ENCODE measurements around the gene AP2A2. TPM values are rescaled to one million over a fixed set of nuclear protein-coding genes. Genes with fewer than 3 reads are reported as not detected.

The AP2A2 gene
- total RNA-seq, 2 experiments from 2014 or later: 60.1 to 66.7 TPM

GRCh38 chr11:905952-906351 is 19.7 kb upstream of the AP2A2 start:
- H3K27ac Mint-ChIP-seq: no peak overlapping the region
- no peaks in the 10 kb centered on the region for H3K27me3 Mint-ChIP-seq
- H3K4me3 Mint-ChIP-seq: no peak overlapping the region
- ChIA-PET POLR2A (no interaction called here), CTCF (interaction anchor here (1.0 to 1.3 kb wide), 2 partner anchors 19 to 110 kb away, joined by 3 read pairs; no protein-coding TSS in a partner anchor)
- H3K9me3 Mint-ChIP-seq: no peaks in the 10 kb centered on the region
- H3K36me3 Mint-ChIP-seq (ENCODE audit: low read depth): peaks cover 12% of the 10 kb centered on the region
- H3K4me1 Mint-ChIP-seq: peaks cover 19% of the 10 kb centered on the region
- DNase-seq: no peak

DNA sequence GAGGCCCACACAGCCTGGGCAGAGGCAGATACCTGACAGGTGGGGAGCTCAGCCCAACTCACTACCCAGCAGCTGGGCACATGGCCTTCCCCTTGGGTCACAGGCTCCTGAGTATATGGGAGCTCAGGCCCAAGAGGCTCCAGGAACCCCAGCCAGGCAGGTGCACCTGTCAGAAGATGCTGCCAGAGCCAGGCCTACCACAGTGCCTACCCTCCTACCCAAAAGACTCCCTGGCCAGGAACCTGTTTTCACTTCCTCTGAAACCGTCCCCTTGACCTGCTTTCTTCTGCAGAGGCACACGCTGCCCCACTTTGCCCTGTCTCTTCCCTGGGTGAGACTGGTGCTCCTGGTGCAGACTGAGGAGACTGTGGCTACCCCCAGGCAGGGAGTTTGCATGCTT is 18.0 kb upstream of the AP2A2 start:
- no peak overlapping the region for H3K27ac Mint-ChIP-seq
- POLR2A ChIA-PET: no interaction called here
- CTCF ChIA-PET: interaction anchor here (0.6 kb wide), 1 partner anchor 14 kb away, joined by 6 read pairs; no protein-coding TSS in a partner anchor
- DNase-seq: no peak
- H3K4me1 Mint-ChIP-seq: peaks cover 24% of the 10 kb centered on the region
- H3K36me3 Mint-ChIP-seq (ENCODE audit: low read depth): peaks cover 7% of the 10 kb centered on the region
- H3K27me3 Mint-ChIP-seq: no peaks in the 10 kb centered on the region
- no peak overlapping the region for H3K4me3 Mint-ChIP-seq
- no peaks in the 10 kb centered on the region for H3K9me3 Mint-ChIP-seq

DNA sequence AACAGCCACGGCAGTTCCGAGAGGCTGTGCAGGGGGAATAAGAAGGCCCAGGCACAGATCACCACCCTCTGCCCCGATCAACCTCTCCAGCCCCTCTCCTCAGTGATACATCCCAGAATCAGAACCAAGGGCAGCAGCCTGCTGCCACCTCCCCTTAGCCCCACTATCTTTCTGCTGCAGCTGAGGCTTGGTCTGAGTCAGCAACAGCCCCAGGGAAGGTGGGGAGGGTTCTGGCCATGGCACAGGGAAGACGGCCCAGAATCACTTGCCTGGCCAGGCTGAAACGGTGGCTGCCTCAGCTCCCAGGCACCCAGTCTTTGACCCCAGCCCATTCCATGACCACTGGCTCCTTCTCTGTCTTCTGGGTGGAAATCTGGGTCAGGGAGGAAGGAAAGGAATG is 17.4 kb upstream of the AP2A2 start:
- Mint-ChIP-seq H3K36me3 (ENCODE audit: low read depth) (peaks cover 7% of the 10 kb centered on the region), H3K9me3 (no peaks in the 10 kb centered on the region)

GRCh38 chr11:909406-909805 is 16.3 kb upstream of the AP2A2 start:
- H3K27me3 Mint-ChIP-seq: no peaks in the 10 kb centered on the region
- ChIA-PET CTCF (interaction anchor here (0.6 to 3.0 kb wide), 2 partner anchors 15 to 141 kb away, joined by 3 to 13 read pairs; no protein-coding TSS in a partner anchor), POLR2A (no interaction called here)
- no peaks in the 10 kb centered on the region for H3K36me3 Mint-ChIP-seq (ENCODE audit: low read depth)
- DNase-seq: no peak
- peak overlapping the region; percentile 41 for H3K27ac Mint-ChIP-seq
- H3K9me3 Mint-ChIP-seq: no peaks in the 10 kb centered on the region
- peaks cover 24% of the 10 kb centered on the region for H3K4me1 Mint-ChIP-seq
- peak overlapping the region; percentile 88 for H3K4me3 Mint-ChIP-seq

More for the DNA sequence above, 17.4 kb upstream of the AP2A2 start:
- H3K4me3 Mint-ChIP-seq: no peak overlapping the region
- POLR2A ChIA-PET: no interaction called here
- CTCF ChIA-PET: no interaction called here
- peaks cover 24% of the 10 kb centered on the region for H3K4me1 Mint-ChIP-seq
- no peak overlapping the region for H3K27ac Mint-ChIP-seq
- DNase-seq: no peak
- H3K27me3 Mint-ChIP-seq: no peaks in the 10 kb centered on the region

DNA sequence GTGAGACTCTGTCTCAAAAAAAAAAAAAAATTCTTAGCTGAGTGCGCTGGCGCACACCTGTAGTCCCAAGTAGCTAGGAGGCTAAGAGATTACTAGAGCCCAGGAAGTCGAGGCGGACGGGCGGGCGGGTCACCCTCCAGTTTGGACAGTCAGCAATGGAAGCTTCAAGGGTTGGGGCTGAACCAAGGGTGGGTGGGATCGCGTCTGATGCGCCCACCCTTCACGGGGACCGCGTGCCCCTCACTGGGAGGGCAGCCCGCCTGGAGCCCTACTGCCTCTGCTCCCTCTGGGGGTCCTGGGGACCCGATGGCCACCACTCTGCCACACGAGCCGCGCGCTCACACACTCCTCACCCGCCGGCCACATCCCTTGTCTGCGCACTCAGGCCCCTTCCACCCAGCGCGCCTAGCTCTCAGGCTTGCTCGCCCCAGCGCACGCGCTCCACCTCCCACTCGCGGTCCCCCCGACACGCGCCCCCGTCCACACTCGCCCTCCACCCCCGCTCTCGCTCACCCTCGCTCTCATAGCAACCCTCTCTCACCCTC is 15.6 kb upstream of the AP2A2 start:
- Mint-ChIP-seq H3K9me3 (no peaks in the 10 kb centered on the region), H3K27me3 (no peaks in the 10 kb centered on the region), H3K4me3 (peak overlapping the region; percentile 88), H3K36me3 (ENCODE audit: low read depth) (no peaks in the 10 kb centered on the region), H3K4me1 (peaks cover 24% of the 10 kb centered on the region), H3K27ac (peak overlapping the region; percentile 83)
- ChIA-PET CTCF (interaction anchor here (0.6 to 3.0 kb wide), 3 partner anchors 14 to 141 kb away, joined by 3 to 13 read pairs (median 4); no protein-coding TSS in a partner anchor), POLR2A (no interaction called here)
- DNase-seq: no peak

DNA sequence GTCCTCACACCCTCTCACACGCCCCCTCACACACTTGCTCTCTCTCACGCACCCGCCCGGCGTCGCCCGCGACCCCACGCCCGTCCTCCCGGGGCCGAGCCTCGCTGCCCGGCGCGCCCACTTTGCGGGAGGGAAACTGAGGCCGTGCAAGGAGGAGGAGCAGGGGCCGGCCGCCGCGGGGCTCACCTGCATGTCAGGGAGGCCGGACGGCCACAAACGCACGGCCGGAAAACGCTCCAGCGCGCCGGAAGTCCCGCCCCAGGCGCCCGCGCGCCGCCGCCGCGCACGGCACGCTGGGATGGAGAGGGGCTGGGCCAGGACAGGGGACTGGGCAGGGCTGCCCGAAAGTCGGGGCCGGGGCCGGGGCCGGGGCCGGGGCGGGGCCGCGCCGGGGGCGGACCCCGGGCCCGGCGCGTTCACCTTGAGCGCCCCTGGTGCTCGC is 15.1 kb upstream of the AP2A2 start, which contains the start of gene CHID1:
Gene CHID1, minus strand, starts transcription at position 222 of the 442 bp plus-strand sequence. CDS start 5,994 bp downstream, outside the sequence.
- ChIA-PET CTCF (interaction anchor here (0.9 to 3.0 kb wide), 2 partner anchors 14 to 19 kb away, joined by 4 to 13 read pairs; no protein-coding TSS in a partner anchor), POLR2A (no interaction called here)
- H3K36me3 Mint-ChIP-seq (ENCODE audit: low read depth): no peaks in the 10 kb centered on the region
- H3K27me3 Mint-ChIP-seq: no peaks in the 10 kb centered on the region
- H3K9me3 Mint-ChIP-seq: no peaks in the 10 kb centered on the region
- H3K4me3 Mint-ChIP-seq: peak within 1 kb of the TSS; percentile 88
- H3K4me1 Mint-ChIP-seq: peaks cover 24% of the 10 kb centered on the region
- peak within 1 kb of the TSS; percentile 87 for H3K27ac Mint-ChIP-seq
- peak; percentile 85 for DNase-seq

- peak overlapping the region; percentile 87 for H3K27ac Mint-ChIP-seq
- H3K9me3 Mint-ChIP-seq: no peaks in the 10 kb centered on the region
- ChIA-PET POLR2A (no interaction called here), CTCF (interaction anchor here (0.9 to 3.0 kb wide), 4 partner anchors 11 to 68 kb away, joined by 3 to 13 read pairs (median 5); partner anchors contain the start of gene TSPAN4)
- peak; percentile 33 for DNase-seq
- H3K4me1 Mint-ChIP-seq: peaks cover 24% of the 10 kb centered on the region
- H3K27me3 Mint-ChIP-seq: no peaks in the 10 kb centered on the region
- H3K36me3 Mint-ChIP-seq (ENCODE audit: low read depth): no peaks in the 10 kb centered on the region
- peak overlapping the region; percentile 82 for H3K4me3 Mint-ChIP-seq
These were observed 14.4 kb upstream of the AP2A2 start for GRCh38 chr11:911031-911889.

GRCh38 chr11:911890-912219 is 13.8 kb upstream of the AP2A2 start:
- CTCF ChIA-PET: interaction anchor here (1.4 to 3.0 kb wide), 3 partner anchors 10 to 69 kb away, joined by 3 to 13 read pairs (median 6); partner anchors contain the start of gene TSPAN4
- H3K27ac Mint-ChIP-seq: peak overlapping the region; percentile 87
- peaks cover 24% of the 10 kb centered on the region for H3K4me1 Mint-ChIP-seq
- no peaks in the 10 kb centered on the region for H3K27me3 Mint-ChIP-seq
- H3K9me3 Mint-ChIP-seq: no peaks in the 10 kb centered on the region
- DNase-seq: no peak
- H3K4me3 Mint-ChIP-seq: peak overlapping the region; percentile 82
- POLR2A ChIA-PET: no interaction called here
- no peaks in the 10 kb centered on the region for H3K36me3 Mint-ChIP-seq (ENCODE audit: low read depth)

DNA sequence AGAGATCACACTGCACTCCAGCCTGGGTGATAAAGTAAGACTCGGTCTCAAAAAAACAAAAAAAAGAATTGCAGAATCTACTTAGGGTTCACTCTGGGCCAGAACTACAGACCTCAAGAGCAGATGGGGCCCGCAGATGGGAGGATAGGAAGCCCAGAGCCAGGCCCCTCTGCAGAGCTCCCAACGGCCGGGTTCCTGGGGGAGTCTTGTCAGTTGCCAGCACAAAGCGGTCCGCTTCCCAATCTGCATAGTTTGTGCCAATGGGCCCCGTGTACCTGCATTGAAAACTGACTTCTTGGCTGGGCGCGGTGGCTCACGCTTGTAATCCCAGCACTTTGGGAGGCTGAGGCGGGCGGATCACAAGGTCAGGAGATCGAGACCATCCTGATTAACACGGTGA is 13.4 kb upstream of the AP2A2 start:
- H3K4me3 Mint-ChIP-seq: peak overlapping the region; percentile 82
- H3K36me3 Mint-ChIP-seq (ENCODE audit: low read depth): no peaks in the 10 kb centered on the region
- peaks cover 24% of the 10 kb centered on the region for H3K4me1 Mint-ChIP-seq
- H3K27ac Mint-ChIP-seq: peak overlapping the region; percentile 87
- DNase-seq: no peak
- H3K9me3 Mint-ChIP-seq: no peaks in the 10 kb centered on the region
- POLR2A ChIA-PET: no interaction called here
- CTCF ChIA-PET: interaction anchor here (0.9 to 1.6 kb wide), 4 partner anchors 10 to 69 kb away, joined by 3 to 6 read pairs (median 3); partner anchors contain the start of genes AP2A2 and TSPAN4
- no peaks in the 10 kb centered on the region for H3K27me3 Mint-ChIP-seq

GRCh38 chr11:913043-913442 is 12.6 kb upstream of the AP2A2 start:
- CTCF ChIA-PET: interaction anchor here (0.9 to 1.6 kb wide), 3 partner anchors 12 to 70 kb away, joined by 3 read pairs; partner anchors contain the start of genes AP2A2 and TSPAN4
- H3K4me3 Mint-ChIP-seq: no peak overlapping the region
- no peaks in the 10 kb centered on the region for H3K36me3 Mint-ChIP-seq (ENCODE audit: low read depth)
- POLR2A ChIA-PET: no interaction called here
- DNase-seq: no peak
- no peaks in the 10 kb centered on the region for H3K27me3 Mint-ChIP-seq
- H3K9me3 Mint-ChIP-seq: no peaks in the 10 kb centered on the region
- H3K27ac Mint-ChIP-seq: no peak overlapping the region
- peaks cover 22% of the 10 kb centered on the region for H3K4me1 Mint-ChIP-seq

DNA sequence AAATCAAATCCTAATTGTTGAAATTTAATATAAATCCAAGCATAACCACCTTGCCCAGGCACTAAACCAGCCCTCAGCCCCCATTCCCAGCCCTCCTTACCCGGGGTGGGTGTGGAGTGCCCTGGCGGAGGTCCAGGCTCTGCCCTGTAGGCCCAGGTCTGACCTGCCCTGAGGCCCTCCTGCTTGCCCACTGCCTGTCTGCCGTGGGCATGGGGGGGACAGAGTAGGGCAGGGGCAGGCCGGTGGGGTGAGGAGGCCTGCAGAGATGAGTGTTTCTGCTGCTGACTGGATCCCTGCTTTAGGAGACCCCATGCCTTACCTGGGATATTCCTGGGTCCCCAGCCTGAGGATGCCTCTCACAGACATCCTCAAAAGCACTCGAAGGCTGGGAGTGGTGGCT is 11.5 kb upstream of the AP2A2 start:
- H3K9me3 Mint-ChIP-seq: no peaks in the 10 kb centered on the region
- H3K27me3 Mint-ChIP-seq: no peaks in the 10 kb centered on the region
- peaks cover 15% of the 10 kb centered on the region for H3K4me1 Mint-ChIP-seq
- H3K36me3 Mint-ChIP-seq (ENCODE audit: low read depth): no peaks in the 10 kb centered on the region
- DNase-seq: no peak
- ChIA-PET POLR2A (no interaction called here), CTCF (no interaction called here)
- no peak overlapping the region for H3K4me3 Mint-ChIP-seq
- H3K27ac Mint-ChIP-seq: no peak overlapping the region

- POLR2A ChIA-PET: no interaction called here
- Mint-ChIP-seq H3K4me1 (peaks cover 8% of the 10 kb centered on the region), H3K4me3 (no peak overlapping the region), H3K27ac (no peak overlapping the region), H3K36me3 (ENCODE audit: low read depth) (no peaks in the 10 kb centered on the region), H3K9me3 (no peaks in the 10 kb centered on the region), H3K27me3 (no peaks in the 10 kb centered on the region)
- CTCF ChIA-PET: interaction anchor here (0.7 to 1.7 kb wide), 3 partner anchors 10 to 848 kb away, joined by 3 to 5 read pairs (median 3); partner anchors contain the start of gene AP2A2
- no peak for DNase-seq
These were observed 10.7 kb upstream of the AP2A2 start for GRCh38 chr11:914747-915501.

Measured in activated CD4-positive, alpha-beta T cell treated with anti-CD3 and anti-CD28 coated beads, Interleukin-2, amount 10 ng/mL, durations not matched to agents 7 days and 5 days (primary cell).